HUES6 (cell line): Measurements from ENCODE around the gene ZBTB22.

Experiments
- H3K27ac ChIP-seq: 2 replicates; pipeline ENCODE4 v1.7.0; 2013; ENCODE audit warnings: low read depth, mild to moderate bottlenecking, low read length, inconsistent platforms
- H3K27me3 ChIP-seq: 2 replicates; pipeline ENCODE4 v1.6.1; 2013; ENCODE audit warnings: low read length; ENCODE audit not compliant: control insufficient read depth, insufficient read depth
- H3K36me3 ChIP-seq: 2 replicates; pipeline ENCODE4 v1.6.1; 2013; ENCODE audit warnings: low read length; ENCODE audit not compliant: control insufficient read depth, insufficient read depth
- H3K4me1 ChIP-seq: 2 replicates; pipeline ENCODE4 v1.6.1; 2013; ENCODE audit warnings: low read length; ENCODE audit not compliant: control insufficient read depth, insufficient read depth
- H3K4me3 ChIP-seq: 2 replicates; pipeline ENCODE4 v1.5.1; 2013; ENCODE audit warnings: low read depth, low read length
- H3K9ac ChIP-seq: one replicate; pipeline ENCODE4 v1.6.1; 2013; ENCODE audit warnings: mild to moderate bottlenecking, low read length
- H3K9me3 ChIP-seq: 2 replicates; pipeline ENCODE4 v1.6.1; 2013; ENCODE audit warnings: low read depth, low read length; ENCODE audit not compliant: control insufficient read depth, insufficient read depth

ZBTB22 gene

GRCh38 chr6:33323623-33323948, 6.0 kb upstream of the ZBTB22 start:
- H3K9me3 ChIP-seq: no peaks in the 10 kb centered on the region
- peaks cover 30% of the 10 kb centered on the region for H3K36me3 ChIP-seq
- H3K27me3 ChIP-seq: no peaks in the 10 kb centered on the region
- H3K4me1 ChIP-seq: peaks cover 26% of the 10 kb centered on the region
- peak overlapping the region; percentile 71 for H3K4me3 ChIP-seq
- peak overlapping the region; percentile 91 for H3K9ac ChIP-seq
- H3K27ac ChIP-seq: no peak overlapping the region

GRCh38 chr6:33321227-33321626, 3.7 kb upstream of the ZBTB22 start:
- Histone ChIP-seq H3K4me3 (peak overlapping the region; percentile 71; the same call in 1 of the 2 replicates), H3K9me3 (no peaks in the 10 kb centered on the region), H3K27me3 (no peaks in the 10 kb centered on the region), H3K27ac (no peak overlapping the region; the same call in 1 of the 2 replicates), H3K4me1 (peaks cover 34% of the 10 kb centered on the region), H3K36me3 (peaks cover 32% of the 10 kb centered on the region), H3K9ac (peak overlapping the region; percentile 91)

GRCh38 chr6:33320315-33321181, 3.0 kb upstream of the ZBTB22 start:
- Histone ChIP-seq H3K9me3 (no peaks in the 10 kb centered on the region), H3K36me3 (peaks cover 32% of the 10 kb centered on the region), H3K4me1 (peaks cover 34% of the 10 kb centered on the region), H3K4me3 (no peak overlapping the region), H3K9ac (peak overlapping the region; percentile 8), H3K27ac (no peak overlapping the region), H3K27me3 (no peaks in the 10 kb centered on the region)

- H3K9me3 ChIP-seq: no peaks in the 10 kb centered on the region
- H3K4me3 ChIP-seq: no peak overlapping the region
- no peaks in the 10 kb centered on the region for H3K27me3 ChIP-seq
- no peak overlapping the region for H3K9ac ChIP-seq
- H3K27ac ChIP-seq: no peak overlapping the region
- peaks cover 32% of the 10 kb centered on the region for H3K36me3 ChIP-seq
- H3K4me1 ChIP-seq: peaks cover 39% of the 10 kb centered on the region
Observed at GRCh38 chr6:33319939-33320314, 2.4 kb upstream of the ZBTB22 start.

GRCh38 chr6:33318426-33319073, 1.0 kb upstream of the ZBTB22 start:
- Histone ChIP-seq H3K9me3 (no peaks in the 10 kb centered on the region), H3K4me1 (peaks cover 37% of the 10 kb centered on the region), H3K27ac (peak overlapping the region; percentile 7; the same call in 1 of the 2 replicates), H3K27me3 (no peaks in the 10 kb centered on the region), H3K9ac (peak overlapping the region; percentile 13), H3K36me3 (peaks cover 32% of the 10 kb centered on the region), H3K4me3 (peak overlapping the region; percentile 96)

GRCh38 chr6:33317419-33317668, 200 bp downstream of the ZBTB22 start:
- no peaks in the 10 kb centered on the region for H3K27me3 ChIP-seq
- peaks cover 32% of the 10 kb centered on the region for H3K36me3 ChIP-seq
- H3K4me1 ChIP-seq: peaks cover 37% of the 10 kb centered on the region
- H3K9ac ChIP-seq: no peak overlapping the region
- H3K4me3 ChIP-seq: peak overlapping the region; percentile 96
- no peaks in the 10 kb centered on the region for H3K9me3 ChIP-seq
- H3K27ac ChIP-seq: no peak overlapping the region

GRCh38 chr6:33316603-33317418, 733 bp downstream of the ZBTB22 start:
- no peak overlapping the region for H3K9ac ChIP-seq
- H3K9me3 ChIP-seq: no peaks in the 10 kb centered on the region
- peaks cover 32% of the 10 kb centered on the region for H3K4me1 ChIP-seq
- H3K4me3 ChIP-seq: peak overlapping the region; percentile 54
- no peaks in the 10 kb centered on the region for H3K27me3 ChIP-seq
- H3K36me3 ChIP-seq: peaks cover 32% of the 10 kb centered on the region
- H3K27ac ChIP-seq: no peak overlapping the region

GRCh38 chr6:33315793-33316602, 1.5 kb downstream of the ZBTB22 start:
- Histone ChIP-seq H3K27ac (no peak overlapping the region), H3K27me3 (no peaks in the 10 kb centered on the region), H3K9me3 (no peaks in the 10 kb centered on the region), H3K9ac (no peak overlapping the region), H3K36me3 (peaks cover 26% of the 10 kb centered on the region), H3K4me1 (peaks cover 24% of the 10 kb centered on the region), H3K4me3 (no peak overlapping the region)

GRCh38 chr6:33314943-33315792, 2.4 kb downstream of the ZBTB22 start:
- H3K4me1 ChIP-seq: peaks cover 20% of the 10 kb centered on the region
- H3K27me3 ChIP-seq: no peaks in the 10 kb centered on the region
- peak overlapping the region; percentile 85 for H3K4me3 ChIP-seq
- H3K9me3 ChIP-seq: no peaks in the 10 kb centered on the region
- peaks cover 18% of the 10 kb centered on the region for H3K36me3 ChIP-seq
- H3K9ac ChIP-seq: no peak overlapping the region
- H3K27ac ChIP-seq: no peak overlapping the region

GRCh38 chr6:33314515-33314942, 3.0 kb downstream of the ZBTB22 start:
- Histone ChIP-seq H3K36me3 (peaks cover 11% of the 10 kb centered on the region), H3K27ac (no peak overlapping the region), H3K4me3 (peak overlapping the region; percentile 85), H3K9ac (no peak overlapping the region), H3K27me3 (no peaks in the 10 kb centered on the region), H3K4me1 (peaks cover 20% of the 10 kb centered on the region), H3K9me3 (no peaks in the 10 kb centered on the region)
